Thymus (tissue), 11 donors: ENCODE data around the gene BAG5. TPM values are rescaled to one million over a fixed set of nuclear protein-coding genes. Genes with fewer than 3 reads are reported as not detected.
A peak's percentile ranks its signal among the peaks of the same experiment; 100 is the strongest.

Experiments used
- DNase-seq, 9 donors: peaks; one replicate each; pipeline ENCODE4 v3.0.0-alpha.2; 2013; ENCODE audit warnings: low spot score in 9 of 9, low read depth in 6 of 9, missing footprints in 1 of 9
- H3K27ac ChIP-seq, 2 donors: one replicate each; pipeline ENCODE4 v1.5.1; 2013; ENCODE audit warnings: control low read depth in 1 of 2, low read depth in 1 of 2, low read length in 1 of 2, mild to moderate bottlenecking in 1 of 2, moderate library complexity in 1 of 2
- H3K27me3 ChIP-seq, 2 donors: one replicate each; pipeline ENCODE4 v1.5.1; 2013; ENCODE audit warnings: low read length in 1 of 2; ENCODE audit not compliant: control insufficient read depth in 2 of 2, insufficient read depth in 1 of 2
- H3K36me3 ChIP-seq, 2 donors: one replicate each; pipeline ENCODE4 v1.5.1; 2013; ENCODE audit warnings: low read length in 1 of 2, mild to moderate bottlenecking in 1 of 2, moderate library complexity in 1 of 2; ENCODE audit not compliant: control insufficient read depth in 2 of 2, insufficient read depth in 2 of 2
- H3K4me1 ChIP-seq, 2 donors: one replicate each; pipeline ENCODE4 v1.5.1; 2013; ENCODE audit warnings: low read length in 2 of 2; ENCODE audit not compliant: control insufficient read depth in 2 of 2, insufficient read depth in 2 of 2
- H3K4me3 ChIP-seq, 2 donors: one replicate each; pipeline ENCODE4 v1.5.1; 2013; ENCODE audit warnings: low read length in 2 of 2, control low read depth in 1 of 2, mild to moderate bottlenecking in 1 of 2
- H3K9me3 ChIP-seq, 2 donors: one replicate each; pipeline ENCODE4 v1.5.1; 2013; ENCODE audit warnings: low read length in 1 of 2, mild to moderate bottlenecking in 1 of 2; ENCODE audit not compliant: control insufficient read depth in 2 of 2, insufficient read depth in 1 of 2
- WGBS: extraction: QIAGEN DNeasy Blood & Tissue Kit; methylation state at CpG from one replicate; pipeline ENCODE4 v1.1.7; 2013; 5-methylcytosine and 5-hydroxymethylcytosine counted together
- polyA plus RNA-seq: library from polyadenylated mRNA; stranded (reverse); fragments of 200-250 nt; gene quantifications from one replicate; pipeline ENCODE4 v1.2.3, GENCODE V29; 2013
- total RNA-seq: library from RNA; stranded (reverse); fragments of 120-200 nt; gene quantifications from one replicate; pipeline ENCODE4 v1.2.4, GENCODE V29; 2013
- donor health status: healthy.

Gene BAG5
- total and polyA plus RNA-seq, 2 donors, result 12.5 to 17.0 TPM

GRCh38 chr14:103574707-103575285 lies 12.3 kb upstream of the BAG5 start:
- no peak overlapping the region for H3K4me3 ChIP-seq
- no peaks in the 10 kb centered on the region for H3K27me3 ChIP-seq
- H3K9me3 ChIP-seq, result no peaks in the 10 kb centered on the region
- DNase-seq, result no peak
- H3K36me3 ChIP-seq, result peaks cover 20 to 30% of the 10 kb centered on the region in 2 donors
- no peaks in the 10 kb centered on the region for H3K4me1 ChIP-seq
- no peak overlapping the region for H3K27ac ChIP-seq
- 98% methylated on average over 18 of the region's 18 CpGs for WGBS

GRCh38 chr14:103574104-103574503 lies 11.6 kb upstream of the BAG5 start:
- peaks cover 20 to 30% of the 10 kb centered on the region in 2 donors for H3K36me3 ChIP-seq
- H3K4me1 ChIP-seq, result no peaks in the 10 kb centered on the region
- H3K4me3 ChIP-seq, result no peak overlapping the region
- no peak for DNase-seq
- no peak overlapping the region for H3K27ac ChIP-seq
- 94% methylated on average over 6 of the region's 6 CpGs for WGBS
- H3K27me3 ChIP-seq, result no peaks in the 10 kb centered on the region
- no peaks in the 10 kb centered on the region for H3K9me3 ChIP-seq

- Histone ChIP-seq H3K36me3 (peaks cover 6 to 10% of the 10 kb centered on the region in 2 donors), H3K9me3 (no peaks in the 10 kb centered on the region), H3K27me3 (no peaks in the 10 kb centered on the region), H3K4me1 (no peaks in the 10 kb centered on the region), H3K27ac (no peak overlapping the region), H3K4me3 (no peak overlapping the region)
- DNase-seq, result no peak
- WGBS, result 96% methylated on average over 11 of the region's 11 CpGs
Observed at GRCh38 chr14:103569408-103569807, 7.0 kb upstream of the BAG5 start.

GRCh38 chr14:103568952-103569351 lies 6.5 kb upstream of the BAG5 start:
- no peak overlapping the region for H3K27ac ChIP-seq
- 96% methylated on average over 8 of the region's 8 CpGs for WGBS
- DNase-seq, result no peak
- no peaks in the 10 kb centered on the region for H3K9me3 ChIP-seq
- peaks cover 3 to 6% of the 10 kb centered on the region in 2 donors for H3K36me3 ChIP-seq
- H3K4me1 ChIP-seq, result peaks cover 0 to under 1% of the 10 kb centered on the region in 2 donors
- H3K27me3 ChIP-seq, result no peaks in the 10 kb centered on the region
- no peak overlapping the region for H3K4me3 ChIP-seq

GRCh38 chr14:103563844-103564505 lies 1.5 kb upstream of the BAG5 start:
- no peak for DNase-seq
- Histone ChIP-seq H3K27me3 (no peaks in the 10 kb centered on the region), H3K4me1 (peaks cover 9 to 18% of the 10 kb centered on the region in 2 donors), H3K9me3 (no peaks in the 10 kb centered on the region), H3K4me3 (peak overlapping the region; percentile 93), H3K27ac (no peak overlapping the region), H3K36me3 (peaks cover 6 to 19% of the 10 kb centered on the region in 2 donors)
- 87% methylated on average over 21 of the region's 21 CpGs for WGBS

GRCh38 chr14:103563226-103563620 lies 766 bp upstream of the BAG5 start:
- 2% methylated on average over 22 of the region's 22 CpGs for WGBS

GRCh38 chr14:103562179-103562428 lies 353 bp downstream of the BAG5 start:
- under 1% methylated on average over 25 of the region's 25 CpGs for WGBS
- DNase-seq, result peak in 1 of 9 donors; percentile 8
- Histone ChIP-seq H3K27me3 (no peaks in the 10 kb centered on the region), H3K4me3 (peak overlapping the region; percentile 83 to 93), H3K27ac (peak overlapping the region; percentile 74 to 99), H3K9me3 (no peaks in the 10 kb centered on the region), H3K4me1 (peaks cover 9 to 18% of the 10 kb centered on the region in 2 donors), H3K36me3 (peaks cover 12 to 32% of the 10 kb centered on the region in 2 donors)

More at GRCh38 chr14:103563226-103563620, 766 bp upstream of the BAG5 start:
- no peaks in the 10 kb centered on the region for H3K27me3 ChIP-seq
- peak overlapping the region; percentile 55 to 99 for H3K27ac ChIP-seq
- peaks cover 9 to 18% of the 10 kb centered on the region in 2 donors for H3K4me1 ChIP-seq
- DNase-seq, result peak in 1 of 9 donors; percentile 10
- peak overlapping the region; percentile 93 for H3K4me3 ChIP-seq
- peaks cover 12 to 25% of the 10 kb centered on the region in 2 donors for H3K36me3 ChIP-seq
- H3K9me3 ChIP-seq, result no peaks in the 10 kb centered on the region

GRCh38 chr14:103561381-103562178 lies 877 bp downstream of the BAG5 start:
- peak overlapping the region; percentile 74 to 99 for H3K27ac ChIP-seq
- 11% methylated on average over 36 of the region's 36 CpGs for WGBS
- H3K4me1 ChIP-seq, result peaks cover 9 to 18% of the 10 kb centered on the region in 2 donors
- H3K36me3 ChIP-seq, result peaks cover 12 to 31% of the 10 kb centered on the region in 2 donors
- no peaks in the 10 kb centered on the region for H3K9me3 ChIP-seq
- H3K4me3 ChIP-seq, result peak overlapping the region; percentile 83 to 93
- no peaks in the 10 kb centered on the region for H3K27me3 ChIP-seq
- peak in 3 of 9 donors; percentile 22 to 55 (median 37) for DNase-seq

GRCh38 chr14:103560691-103561090 lies 1.8 kb downstream of the BAG5 start:
- peaks cover 12 to 34% of the 10 kb centered on the region in 2 donors for H3K36me3 ChIP-seq
- H3K27ac ChIP-seq, result no peak overlapping the region
- H3K9me3 ChIP-seq, result no peaks in the 10 kb centered on the region
- DNase-seq, result no peak
- 83% methylated on average over 8 of the region's 8 CpGs for WGBS
- no peaks in the 10 kb centered on the region for H3K27me3 ChIP-seq
- H3K4me1 ChIP-seq, result peaks cover 9 to 18% of the 10 kb centered on the region in 2 donors
- H3K4me3 ChIP-seq, result no peak overlapping the region
